Measurements from ENCODE around the gene FSTL5.

GRCh38 chr4:161926033-161926828 is 237.6 kb downstream of the FSTL5 start:
- TF ChIP-seq, protein P1, sequence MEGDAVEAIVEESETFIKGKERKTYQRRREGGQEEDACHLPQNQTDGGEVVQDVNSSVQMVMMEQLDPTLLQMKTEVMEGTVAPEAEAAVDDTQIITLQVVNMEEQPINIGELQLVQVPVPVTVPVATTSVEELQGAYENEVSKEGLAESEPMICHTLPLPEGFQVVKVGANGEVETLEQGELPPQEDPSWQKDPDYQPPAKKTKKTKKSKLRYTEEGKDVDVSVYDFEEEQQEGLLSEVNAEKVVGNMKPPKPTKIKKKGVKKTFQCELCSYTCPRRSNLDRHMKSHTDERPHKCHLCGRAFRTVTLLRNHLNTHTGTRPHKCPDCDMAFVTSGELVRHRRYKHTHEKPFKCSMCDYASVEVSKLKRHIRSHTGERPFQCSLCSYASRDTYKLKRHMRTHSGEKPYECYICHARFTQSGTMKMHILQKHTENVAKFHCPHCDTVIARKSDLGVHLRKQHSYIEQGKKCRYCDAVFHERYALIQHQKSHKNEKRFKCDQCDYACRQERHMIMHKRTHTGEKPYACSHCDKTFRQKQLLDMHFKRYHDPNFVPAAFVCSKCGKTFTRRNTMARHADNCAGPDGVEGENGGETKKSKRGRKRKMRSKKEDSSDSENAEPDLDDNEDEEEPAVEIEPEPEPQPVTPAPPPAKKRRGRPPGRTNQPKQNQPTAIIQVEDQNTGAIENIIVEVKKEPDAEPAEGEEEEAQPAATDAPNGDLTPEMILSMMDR (conservative IDR thresholded peaks at IDR 0.05): no peak
- TF ChIP-seq EZH2 (IDR thresholded peaks at IDR 0.05; ENCODE audit: low read depth): no peak
